TTC549 (cell line): ENCODE measurements around the gene CEP152.
"Not testable (repeated sequence)": the region's sequence is repeated elsewhere in the genome, so short reads cannot be mapped to it uniquely, and the experiment has no call there.

Experiments used
- FAIRE-seq: peaks from 2 replicates; lab custom pipeline; 2012; peaks lifted over from hg19 to GRCh38; lab: Jason Lieb, UNC

The CEP152 gene

GRCh38 chr15:48811325-48811958 lies 573 bp upstream of the CEP152 start:
- no peak for FAIRE-seq

GRCh38 chr15:48806151-48806550 lies 4.7 kb downstream of the CEP152 start:
- FAIRE-seq: no peak

- no peak for FAIRE-seq
These were observed 5.3 kb downstream of the CEP152 start for GRCh38 chr15:48805591-48805990.

DNA sequence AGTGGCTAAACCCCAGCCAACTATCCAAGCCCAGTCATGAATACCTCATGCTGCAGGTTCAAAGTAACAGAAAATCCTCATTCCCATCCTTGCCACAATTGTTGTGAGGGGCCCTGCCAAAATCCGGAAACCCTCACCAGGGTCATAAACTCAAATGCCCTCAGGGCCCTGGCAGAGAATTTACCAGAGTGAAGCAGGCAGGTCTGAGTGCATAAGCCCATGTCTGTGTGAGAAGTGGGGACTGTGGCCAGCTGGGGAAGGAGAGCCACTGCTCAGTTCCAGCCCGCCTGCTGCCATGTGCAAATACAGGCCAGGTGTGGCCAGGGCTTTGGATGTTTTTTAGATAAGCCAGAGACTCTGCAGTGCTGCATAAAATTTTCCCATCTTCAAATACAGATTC lies 7.0 kb downstream of the CEP152 start:
- no peak for FAIRE-seq

- FAIRE-seq: no peak
These were observed 8.0 kb downstream of the CEP152 start for GRCh38 chr15:48802867-48803266.

DNA sequence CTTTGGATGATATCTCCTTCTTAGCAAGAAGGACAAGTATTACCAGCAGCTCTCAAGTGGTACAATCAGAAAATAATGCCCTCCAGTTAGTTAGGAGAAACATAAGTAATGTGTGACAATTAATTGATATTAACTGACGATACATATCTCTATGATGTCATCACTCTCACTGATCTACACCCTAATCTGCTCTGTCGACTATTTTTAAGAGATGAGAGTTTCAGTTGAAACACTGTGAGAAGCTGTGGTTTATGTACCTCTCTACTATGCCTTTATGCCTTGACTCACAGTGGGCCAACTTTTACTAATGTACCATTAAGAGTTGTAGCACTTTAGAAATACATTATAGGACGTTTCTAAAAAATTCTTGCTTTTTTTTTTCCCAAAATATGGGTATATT lies 8.6 kb downstream of the CEP152 start:
- FAIRE-seq: no peak

GRCh38 chr15:48800811-48801455 lies 9.9 kb downstream of the CEP152 start:
- peak; percentile 45 for FAIRE-seq

DNA sequence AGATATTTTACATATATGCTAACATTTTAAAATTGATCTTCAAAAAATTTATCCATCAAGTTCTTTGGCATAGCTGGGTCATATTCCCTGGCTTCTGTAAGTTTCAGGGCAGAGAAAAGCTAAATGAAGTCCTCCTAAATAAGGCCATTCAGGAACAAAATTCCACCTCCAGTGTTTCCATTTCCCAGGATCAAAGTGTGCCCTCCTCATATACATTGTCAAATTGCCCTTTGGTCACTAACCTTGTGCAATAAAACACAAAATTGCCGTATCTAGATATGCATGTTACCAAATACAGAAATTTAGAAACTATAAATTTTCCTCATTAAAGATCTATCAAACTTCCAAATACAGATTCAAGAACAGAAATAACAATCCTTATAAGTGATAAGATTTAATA lies 10.6 kb downstream of the CEP152 start:
- FAIRE-seq: no peak

- no peak for FAIRE-seq
These were observed 12.6 kb downstream of the CEP152 start for GRCh38 chr15:48798319-48798718.

DNA sequence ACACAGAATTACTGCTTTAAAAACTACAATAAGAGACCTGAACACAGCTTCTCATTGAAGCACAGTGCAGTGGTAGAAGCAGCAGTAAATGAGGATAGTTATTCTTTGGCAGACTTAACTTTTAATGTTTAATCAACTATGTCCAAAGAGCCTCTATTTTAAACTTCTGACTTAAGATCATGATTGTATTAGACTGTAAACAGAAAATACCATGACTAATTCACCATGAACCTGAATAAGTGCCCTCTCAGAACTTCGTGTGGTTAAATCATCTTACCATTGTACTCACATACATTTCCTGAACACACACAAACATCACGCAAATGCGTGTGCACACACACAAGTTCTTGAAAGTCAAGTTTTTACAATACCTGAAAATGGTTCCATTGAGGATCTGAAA lies 13.9 kb downstream of the CEP152 start:
- no peak for FAIRE-seq

DNA sequence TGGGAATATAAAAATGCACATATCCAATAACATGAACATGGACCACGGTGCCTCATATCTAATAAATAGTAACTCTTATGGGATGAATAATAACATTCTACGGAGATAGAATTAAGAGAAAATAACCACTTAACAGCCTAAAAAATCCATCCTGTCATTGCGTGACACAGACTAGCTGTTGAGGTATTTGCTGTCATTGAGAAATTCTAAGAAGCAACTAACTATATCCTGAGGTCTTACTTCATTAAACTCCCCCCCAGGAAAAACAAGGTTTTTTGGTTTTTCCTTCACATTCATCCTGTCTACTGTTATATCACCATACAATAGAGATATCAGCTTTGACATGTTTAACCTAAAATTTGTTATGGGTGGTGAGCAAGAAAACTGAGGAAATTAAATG lies 14.3 kb downstream of the CEP152 start:
- no peak for FAIRE-seq

DNA sequence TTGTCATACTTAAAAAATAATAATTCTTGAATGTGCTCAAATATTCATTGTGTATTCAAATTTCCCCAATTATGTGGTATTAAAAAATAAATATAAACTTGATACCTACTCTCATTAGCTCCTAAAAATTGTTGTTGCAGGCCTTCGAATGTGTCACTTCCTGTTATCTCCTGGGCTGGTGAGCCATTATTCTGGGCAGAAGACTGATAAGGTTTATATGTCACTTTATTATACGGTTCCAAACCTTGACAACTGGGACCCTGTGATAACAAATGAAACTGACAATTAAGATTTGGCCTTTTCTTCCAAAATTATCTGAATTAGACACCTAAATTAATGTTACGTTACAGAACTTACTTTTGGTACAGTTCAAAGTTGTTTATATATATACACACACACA lies 15.0 kb downstream of the CEP152 start:
- no peak for FAIRE-seq

DNA sequence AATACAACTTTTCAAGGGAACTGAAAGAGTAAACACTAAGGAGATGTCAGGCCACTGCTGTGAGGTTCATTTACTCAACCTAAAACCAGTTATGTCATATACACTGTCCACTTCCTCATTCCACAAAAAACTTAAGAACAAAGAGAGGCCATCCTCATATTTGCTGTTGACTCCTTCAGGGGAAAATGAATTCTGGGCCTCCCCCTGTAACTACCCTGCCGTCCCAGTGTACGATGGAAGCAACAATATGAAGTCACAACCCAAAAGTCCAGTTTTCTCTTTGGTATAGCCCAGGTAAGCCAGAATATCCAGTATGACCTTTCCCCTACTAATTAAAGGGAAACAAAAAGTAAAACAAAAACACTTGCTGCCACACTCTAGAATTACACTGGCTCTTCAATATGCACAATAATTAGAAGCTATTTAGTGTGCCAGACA lies 16.2 kb downstream of the CEP152 start:
- no peak for FAIRE-seq

DNA sequence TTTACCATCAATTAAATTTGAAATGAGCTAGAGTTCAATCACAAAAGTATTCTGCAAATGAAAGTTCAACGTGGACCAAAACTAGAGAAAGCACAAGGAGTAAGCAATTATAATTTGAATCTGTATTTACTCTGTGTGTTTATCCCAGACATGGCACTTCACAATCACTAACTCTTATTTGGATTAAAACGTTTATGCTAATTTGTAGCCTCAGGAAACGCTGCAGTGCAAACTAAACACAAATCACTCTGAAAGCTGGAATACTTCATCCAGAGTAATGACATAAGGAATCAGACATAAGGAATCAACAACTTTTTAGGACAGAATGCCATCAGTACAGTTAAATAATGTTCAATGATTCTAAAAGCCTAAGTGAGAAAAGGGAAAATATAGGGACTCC lies 18.5 kb downstream of the CEP152 start:
- FAIRE-seq: no peak

GRCh38 chr15:48790466-48791115 lies 20.3 kb downstream of the CEP152 start:
- FAIRE-seq: not testable (repeated sequence)

DNA sequence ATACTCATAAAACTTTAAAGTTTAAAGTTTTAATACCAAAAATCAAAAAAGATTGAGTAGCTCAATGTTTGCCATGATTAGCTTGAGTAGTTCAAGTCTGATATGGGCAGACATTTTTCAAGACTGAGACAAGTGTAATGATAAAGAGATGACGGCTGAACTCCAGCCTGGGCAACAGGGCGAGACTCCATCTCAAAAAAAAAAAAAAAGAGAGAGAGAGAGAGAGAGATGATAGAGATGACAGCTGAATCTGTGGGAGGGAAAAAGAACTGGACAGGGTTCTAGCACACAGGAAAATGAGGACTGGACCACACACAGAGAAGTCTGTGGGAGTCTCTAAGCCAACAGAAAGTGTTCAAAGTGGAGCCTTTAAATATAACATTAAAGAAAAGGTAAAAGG lies 25.2 kb downstream of the CEP152 start:
- no peak for FAIRE-seq

DNA sequence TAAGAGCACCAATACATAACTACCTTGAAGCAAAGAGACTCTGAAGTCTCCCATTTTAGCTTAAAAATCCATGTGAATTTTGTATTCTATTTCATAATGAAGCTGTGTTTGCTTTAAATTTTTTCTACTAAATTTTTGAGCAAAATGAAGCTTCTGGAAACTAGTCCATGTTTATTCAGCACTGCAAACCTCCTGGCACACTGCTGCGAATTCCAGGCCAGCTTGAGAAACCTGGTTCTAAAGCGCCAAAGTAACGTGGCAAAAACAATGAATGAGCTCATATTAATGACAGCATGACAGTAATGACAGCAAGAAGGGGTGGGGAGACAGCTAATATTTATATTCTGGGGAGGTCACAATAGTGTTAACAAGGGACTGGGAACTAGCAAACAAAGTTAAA lies 25.7 kb downstream of the CEP152 start:
- FAIRE-seq: no peak

DNA sequence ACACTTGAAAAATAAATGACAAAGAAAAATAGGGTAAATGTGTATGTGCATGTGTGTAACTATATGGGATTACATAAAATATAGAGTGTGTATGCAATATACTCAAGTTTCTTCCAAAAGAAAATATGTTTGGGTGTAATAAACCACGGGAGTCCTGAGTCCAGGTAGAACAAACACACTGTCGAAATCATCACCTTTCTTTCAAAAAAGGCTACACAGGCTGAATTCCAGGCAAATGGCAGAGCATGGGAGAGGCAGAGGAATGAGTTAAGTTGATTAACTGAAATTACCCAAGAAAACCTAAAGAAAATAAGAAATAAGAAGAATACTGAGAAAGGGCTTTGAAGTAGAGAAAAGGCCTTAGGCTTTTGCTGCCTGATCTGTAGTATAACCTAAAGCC lies 26.1 kb downstream of the CEP152 start:
- FAIRE-seq: no peak

GRCh38 chr15:48782911-48783310 lies 28.0 kb downstream of the CEP152 start:
- no peak for FAIRE-seq

- no peak for FAIRE-seq
These were observed 29.3 kb downstream of the CEP152 start for GRCh38 chr15:48781481-48782081.

- FAIRE-seq: no peak
These were observed 29.9 kb downstream of the CEP152 start for GRCh38 chr15:48781017-48781416.

- FAIRE-seq: no peak
These were observed 32.5 kb downstream of the CEP152 start for GRCh38 chr15:48778331-48778730.

- FAIRE-seq: no peak
These were observed 33.1 kb downstream of the CEP152 start for GRCh38 chr15:48777645-48778330.
